Calu3 (cell line): Measurements from ENCODE around the gene SNRNP25. TPM values are rescaled to one million over a fixed set of nuclear protein-coding genes. Genes with fewer than 3 reads are reported as not detected.

Source experiments
- BruUV-seq: library from RNA; stranded (reverse); fragments of 400-500 nt; replicated peaks from 2 replicates; lab custom pipeline; 2021; lab: Mats Ljungman, UMichigan
- CTCF ChIA-PET: fragments of 300-600 bp; sonication (Branson Sonifier 250); formaldehyde crosslinking; loops from one replicate; lab custom pipeline; 2022; ENCODE audit warnings: antibody characterized with exemption; lab: Charles Lee
- DNase-seq: peaks from one replicate; pipeline ENCODE4 v3.0.0; 2022
- H3K27ac Mint-ChIP-seq: one replicate; pipeline ENCODE4 v1.8.0; 2022; ENCODE audit warnings: mixed read lengths; ENCODE audit not compliant: unreplicated experiment
- H3K27me3 Mint-ChIP-seq: one replicate; pipeline ENCODE4 v1.8.0; 2022; ENCODE audit warnings: mixed read lengths; ENCODE audit not compliant: unreplicated experiment
- H3K36me3 Mint-ChIP-seq: one replicate; pipeline ENCODE4 v1.8.0; 2022; ENCODE audit warnings: mild to moderate bottlenecking, moderate library complexity, mixed read lengths; ENCODE audit not compliant: insufficient read depth, unreplicated experiment
- H3K4me1 Mint-ChIP-seq: one replicate; pipeline ENCODE4 v1.8.0; 2022; ENCODE audit warnings: mild to moderate bottlenecking, low read depth, mixed read lengths; ENCODE audit not compliant: unreplicated experiment
- H3K4me3 Mint-ChIP-seq: one replicate; pipeline ENCODE4 v1.8.0; 2022; ENCODE audit warnings: mild to moderate bottlenecking, low read depth, moderate library complexity, mixed read lengths; ENCODE audit not compliant: unreplicated experiment
- H3K9me3 Mint-ChIP-seq: one replicate; pipeline ENCODE4 v1.8.0; 2022; ENCODE audit warnings: low read depth, mixed read lengths; ENCODE audit not compliant: unreplicated experiment
- CTCF ChIP-seq: fragments of 200-600 bp; IDR thresholded peaks from one replicate; pipeline ENCODE4 v1.8.0; 2022; ENCODE audit warnings: antibody characterized with exemption; ENCODE audit not compliant: unreplicated experiment
- intact Hi-C: fragments of 100-400 bp; cut with micrococcal nuclease; formaldehyde crosslinking; loops from one replicate; pipeline ENCODE4 v1.10.0; 2022; ENCODE audit not compliant: unreplicated experiment
- total RNA-seq: library from RNA; stranded (reverse); gene quantifications from 2 replicates; pipeline ENCODE4 v1.2.3, GENCODE V29; 2022

Gene SNRNP25
- total RNA-seq, 1 experiment from 2014 or later, result 38.7 TPM

- TF ChIP-seq CTCF, result no peak
- H3K4me1 Mint-ChIP-seq, result peaks cover 34% of the 10 kb centered on the region
- H3K27ac Mint-ChIP-seq, result no peak overlapping the region
- BruUV-seq, result no TSS peak
- intact Hi-C loops, result no loop called here
- H3K9me3 Mint-ChIP-seq, result no peaks in the 10 kb centered on the region
- H3K36me3 Mint-ChIP-seq, result peaks cover 32% of the 10 kb centered on the region
- CTCF ChIA-PET, result interaction anchor here (0.7 to 2.2 kb wide), 4 partner anchors 11 to 326 kb away, joined by 3 to 12 read pairs (median 4); partner anchors contain the start of genes POLR3K and SNRNP25
- H3K4me3 Mint-ChIP-seq, result no peak overlapping the region
- DNase-seq, result peak; percentile 86
- no peaks in the 10 kb centered on the region for H3K27me3 Mint-ChIP-seq
These were observed 14.4 kb upstream of the SNRNP25 start for GRCh38 chr16:38941-39892.

- H3K9me3 Mint-ChIP-seq, result no peaks in the 10 kb centered on the region
- intact Hi-C loops, result no loop called here
- no peak overlapping the region for H3K27ac Mint-ChIP-seq
- H3K27me3 Mint-ChIP-seq, result no peaks in the 10 kb centered on the region
- DNase-seq, result no peak
- CTCF ChIA-PET, result no interaction called here
- BruUV-seq, result no TSS peak
- H3K36me3 Mint-ChIP-seq, result peaks cover 42% of the 10 kb centered on the region
- H3K4me1 Mint-ChIP-seq, result peaks cover 27% of the 10 kb centered on the region
- no peak overlapping the region for H3K4me3 Mint-ChIP-seq
- no peak for TF ChIP-seq CTCF
These were observed 12.1 kb upstream of the SNRNP25 start for GRCh38 chr16:41439-42068.

GRCh38 chr16:42069-42457 lies 11.6 kb upstream of the SNRNP25 start:
- no TSS peak for BruUV-seq
- CTCF ChIA-PET, result no interaction called here
- TF ChIP-seq CTCF, result no peak
- Mint-ChIP-seq H3K9me3 (no peaks in the 10 kb centered on the region), H3K27ac (no peak overlapping the region), H3K4me3 (no peak overlapping the region), H3K27me3 (no peaks in the 10 kb centered on the region), H3K36me3 (peaks cover 45% of the 10 kb centered on the region), H3K4me1 (peaks cover 27% of the 10 kb centered on the region)
- intact Hi-C loops, result no loop called here
- no peak for DNase-seq

- TF ChIP-seq CTCF, result no peak
- H3K27ac Mint-ChIP-seq, result no peak overlapping the region
- intact Hi-C loops, result no loop called here
- BruUV-seq, result no TSS peak
- no peak overlapping the region for H3K4me3 Mint-ChIP-seq
- no peak for DNase-seq
- CTCF ChIA-PET, result no interaction called here
- no peaks in the 10 kb centered on the region for H3K9me3 Mint-ChIP-seq
- H3K4me1 Mint-ChIP-seq, result peaks cover 27% of the 10 kb centered on the region
- no peaks in the 10 kb centered on the region for H3K27me3 Mint-ChIP-seq
- H3K36me3 Mint-ChIP-seq, result peaks cover 49% of the 10 kb centered on the region
These were observed 10.9 kb upstream of the SNRNP25 start for GRCh38 chr16:42691-43090.
